A549 treated with RU486 at 1 μM for 4 hours (cell line): Measurements from ENCODE around the gene SMIM24. TPM values are rescaled to one million over a fixed set of nuclear protein-coding genes. Genes with fewer than 3 reads are reported as not detected.

Source experiments
- total RNA-seq: library from RNA; stranded (reverse); fragments of 200-300 nt; extraction: Qiagen RNA extraction; gene quantifications from 5 replicates; pipeline ENCODE4 v1.2.3, GENCODE V29; 2022; ENCODE audit warnings: low read depth

Gene SMIM24
- 0.61 to 0.89 TPM (median 0.70 TPM) in 5 replicates for total RNA-seq

DNA sequence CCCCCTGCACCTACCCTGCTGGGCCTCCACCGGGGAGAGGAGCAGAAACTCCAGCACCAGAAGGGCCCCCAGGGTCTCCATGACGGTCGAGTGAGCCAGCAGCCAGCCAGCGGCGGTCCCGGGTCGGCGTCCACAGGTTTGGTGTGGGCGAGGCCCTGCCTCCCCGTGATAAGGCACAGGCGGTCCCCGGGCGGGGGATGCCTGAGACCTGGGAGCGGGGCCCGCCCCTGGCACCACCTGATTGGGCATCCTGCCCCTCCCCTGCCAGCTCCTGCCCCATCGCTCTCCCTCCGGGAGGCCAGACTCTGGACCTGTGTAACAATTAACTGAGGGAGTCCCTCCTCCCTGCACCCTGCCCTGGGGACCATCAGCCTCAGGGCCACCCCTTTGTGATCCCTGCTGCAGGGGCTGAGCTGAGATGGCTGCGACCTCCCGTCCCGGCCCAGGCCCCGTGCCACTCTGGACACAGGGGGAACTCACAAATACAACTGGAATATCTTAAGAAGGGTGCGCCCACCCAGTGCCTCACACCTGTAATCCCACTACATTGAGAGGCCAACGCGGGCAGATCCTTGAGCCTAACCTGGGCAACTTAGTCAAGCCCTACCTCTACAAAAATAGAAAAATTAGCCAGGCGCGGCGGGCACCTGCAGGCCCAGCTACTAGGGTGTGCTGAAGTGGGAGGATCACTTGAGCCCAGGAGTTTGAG is at the start of gene SMIM24:
Gene SMIM24 (minus strand): TSS at position 143 of the 709 bp plus-strand sequence. CDS start 62 bp downstream, at position 81.

GRCh38 chr19:3505598-3506383 is 25.5 kb upstream of the SMIM24 start, which contains the start of gene FZR1:
FZR1 (plus strand) TSS chr19:3506311; CDS start chr19:3522990, 16,679 bp downstream.

DNA sequence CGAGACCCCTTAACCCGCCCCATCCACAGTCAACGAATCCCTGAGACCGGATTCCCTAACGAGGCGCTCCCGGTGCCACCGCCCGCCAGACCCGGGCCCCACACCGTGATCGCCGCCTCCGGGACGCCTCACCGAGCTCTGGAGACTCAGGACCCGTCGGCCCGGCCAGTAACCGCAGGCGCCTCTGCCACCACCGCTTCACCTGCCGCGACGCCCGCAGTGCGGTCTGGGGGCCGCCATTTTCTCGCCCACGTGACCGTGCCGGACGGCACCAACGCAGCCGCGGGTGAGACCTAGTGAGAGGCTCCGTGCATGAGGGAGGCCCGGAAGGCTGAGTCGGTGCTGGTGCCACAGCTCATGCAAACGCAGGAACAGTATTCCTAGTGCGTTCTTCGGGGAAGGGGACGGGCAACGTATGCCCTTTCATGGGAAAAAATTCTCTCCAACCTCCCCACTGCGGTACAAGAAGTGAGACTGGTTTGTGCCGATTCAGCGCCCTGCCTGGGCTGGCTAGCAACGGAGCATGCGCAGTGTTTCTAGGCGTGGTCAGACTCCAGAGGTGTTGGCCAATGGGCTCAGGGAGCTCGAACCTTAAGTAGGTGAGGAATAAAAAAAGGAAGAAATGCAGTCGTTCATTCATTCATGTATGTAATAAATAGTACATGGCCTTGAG is 20.2 kb upstream of the SMIM24 start, which contains the start of gene DOHH:
Gene DOHH (minus strand): TSS at position 246 of the 673 bp plus-strand sequence. CDS start 3,860 bp downstream, outside the sequence.

GRCh38 chr19:3483226-3483628 is 2.9 kb upstream of the SMIM24 start, which contains the start of gene SMIM44:
SMIM44 (minus strand) TSS chr19:3483441; CDS start chr19:3483403, 38 bp downstream.

Other genes starting within 250 kb of the SMIM24 start
- 29.5 to 46.3 TPM (median 41.6 TPM) in 5 replicates for gene NFIC, start 113.9 kb downstream of the SMIM24 start, total RNA-seq
- gene SMIM44, start 2.9 kb upstream of the SMIM24 start, total RNA-seq, result not detected in 5 replicates
- 12.4 to 20.5 TPM (median 18.9 TPM) in 5 replicates for gene DOHH, start 20.1 kb upstream of the SMIM24 start, total RNA-seq
- gene FZR1, start 25.8 kb upstream of the SMIM24 start, total RNA-seq, result 18.0 to 38.0 TPM (median 28.5 TPM) in 5 replicates
- gene TEKTIP1, start 58.6 kb upstream of the SMIM24 start, total RNA-seq, result not detected in 5 replicates
- 112 to 171 TPM (median 162 TPM) in 5 replicates for gene MFSD12, start 77.1 kb upstream of the SMIM24 start, total RNA-seq
- 44.8 to 73.0 TPM (median 63.6 TPM) in 5 replicates for gene HMG20B, start 92.4 kb upstream of the SMIM24 start, total RNA-seq
- gene GIPC3, start 105.0 kb upstream of the SMIM24 start, total RNA-seq, result 0.11 to 0.32 TPM (median 0.17 TPM) in 5 replicates
- gene TBXA2R, start 126.3 kb upstream of the SMIM24 start, total RNA-seq, result 0.36 to 0.93 TPM (median 0.72 TPM) in 5 replicates
- 13.5 to 19.4 TPM (median 18.5 TPM) in 5 replicates for gene CACTIN, start 146.3 kb upstream of the SMIM24 start, total RNA-seq
- 7.8 to 13.2 TPM (median 11.5 TPM) in 5 replicates for gene PIP5K1C, start 219.9 kb upstream of the SMIM24 start, total RNA-seq
- 0.14 to 0.95 TPM (median 0.73 TPM) in 5 replicates for gene TJP3, start 227.9 kb upstream of the SMIM24 start, total RNA-seq